Lower lobe of right lung (tissue), 2 donors: ENCODE measurements around the gene NUDT7. TPM values are rescaled to one million over a fixed set of nuclear protein-coding genes. Genes with fewer than 3 reads are reported as not detected.

Experiments used
- ATAC-seq, 2 donors: fragments of 200-7000 bp; cut with Tn5 transposase; one replicate each; pipeline ENCODE4 v1.9.1; 2020 to 2022; ENCODE audit warnings: mild to moderate bottlenecking in 2 of 2, moderate library complexity in 2 of 2
- DNase-seq: peaks from one replicate; pipeline ENCODE4 v3.0.0-alpha.2; 2020
- H3K27ac ChIP-seq: fragments of 200-600 bp; one replicate; pipeline ENCODE4 v1.8.0; 2022
- H3K27me3 ChIP-seq: fragments of 200-600 bp; one replicate; pipeline ENCODE4 v1.8.0; 2022; ENCODE audit warnings: low read depth
- H3K36me3 ChIP-seq: fragments of 200-600 bp; one replicate; pipeline ENCODE4 v1.8.0; 2022; ENCODE audit warnings: mild to moderate bottlenecking
- H3K4me1 ChIP-seq: fragments of 200-600 bp; one replicate; pipeline ENCODE4 v1.8.0; 2022
- H3K4me3 ChIP-seq: fragments of 200-600 bp; one replicate; pipeline ENCODE4 v1.8.0; 2022; ENCODE audit warnings: mild to moderate bottlenecking
- H3K9me3 ChIP-seq: fragments of 200-600 bp; one replicate; pipeline ENCODE4 v1.8.0; 2022
- CTCF ChIP-seq: fragments of 200-600 bp; IDR thresholded peaks from one replicate; pipeline ENCODE4 v1.8.0; 2022; ENCODE audit warnings: antibody characterized with exemption, mild to moderate bottlenecking
- intact Hi-C: fragments of 100-400 bp; cut with DNase I; formaldehyde crosslinking; loops from one replicate; pipeline ENCODE4 v1.11.0; 2022
- total RNA-seq: library from RNA; stranded (reverse); fragmentation: NEBNext Ultra II Directional; extraction: Animal tissue kit (Norgen Biotek cat#: 25700); gene quantifications from one replicate; pipeline ENCODE4 v1.2.1, GENCODE V29; 2021
- donor health status: DM: no; HTN: yes; CAD: no; lungs with severe emphysema.

The NUDT7 gene
- total RNA-seq, 1 donor from 2014 or later: 9.2 TPM

GRCh38 chr16:77738706-77739558 lies 16.6 kb downstream of the NUDT7 start:
- no peak for TF ChIP-seq CTCF
- Histone ChIP-seq H3K9me3 (no peaks in the 10 kb centered on the region), H3K4me1 (no peaks in the 10 kb centered on the region), H3K4me3 (no peak overlapping the region), H3K27me3 (no peaks in the 10 kb centered on the region), H3K36me3 (no peaks in the 10 kb centered on the region), H3K27ac (no peak overlapping the region)
- intact Hi-C loops: no loop called here
- ATAC-seq: no peak
- no peak for DNase-seq

GRCh38 chr16:77739559-77739892 lies 17.2 kb downstream of the NUDT7 start:
- Histone ChIP-seq H3K27me3 (no peaks in the 10 kb centered on the region), H3K27ac (no peak overlapping the region), H3K36me3 (no peaks in the 10 kb centered on the region), H3K4me3 (no peak overlapping the region), H3K9me3 (no peaks in the 10 kb centered on the region), H3K4me1 (no peaks in the 10 kb centered on the region)
- no peak for TF ChIP-seq CTCF
- DNase-seq (no peak), ATAC-seq (no peak)
- intact Hi-C loops: no loop called here

- H3K4me3 ChIP-seq: no peak overlapping the region
- intact Hi-C loops: no loop called here
- H3K4me1 ChIP-seq: no peaks in the 10 kb centered on the region
- ATAC-seq (no peak), DNase-seq (no peak)
- no peaks in the 10 kb centered on the region for H3K9me3 ChIP-seq
- no peak for TF ChIP-seq CTCF
- no peaks in the 10 kb centered on the region for H3K27me3 ChIP-seq
- H3K36me3 ChIP-seq: no peaks in the 10 kb centered on the region
- H3K27ac ChIP-seq: no peak overlapping the region
Measured at GRCh38 chr16:77744141-77744540, 21.8 kb downstream of the NUDT7 start.

GRCh38 chr16:77745972-77746371 lies 23.7 kb downstream of the NUDT7 start:
- intact Hi-C loops: no loop called here
- TF ChIP-seq CTCF: no peak
- no peak for ATAC-seq
- no peaks in the 10 kb centered on the region for H3K4me1 ChIP-seq
- no peaks in the 10 kb centered on the region for H3K27me3 ChIP-seq
- no peaks in the 10 kb centered on the region for H3K36me3 ChIP-seq
- no peak for DNase-seq
- no peak overlapping the region for H3K27ac ChIP-seq
- H3K4me3 ChIP-seq: no peak overlapping the region
- H3K9me3 ChIP-seq: no peaks in the 10 kb centered on the region

- DNase-seq: no peak
- Histone ChIP-seq H3K27me3 (no peaks in the 10 kb centered on the region), H3K4me3 (no peak overlapping the region), H3K36me3 (no peaks in the 10 kb centered on the region), H3K27ac (no peak overlapping the region), H3K4me1 (no peaks in the 10 kb centered on the region), H3K9me3 (no peaks in the 10 kb centered on the region)
- intact Hi-C loops: no loop called here
- no peak for ATAC-seq
- TF ChIP-seq CTCF: no peak
Measured at GRCh38 chr16:77748421-77749005, 26.2 kb downstream of the NUDT7 start.
